Measurements from ENCODE around the gene CFAP410. TPM values are rescaled to one million over a fixed set of nuclear protein-coding genes. Genes with fewer than 3 reads are reported as not detected.

CFAP410 gene
- total RNA-seq, 4 donors from 2014 or later: 20.5 to 50.6 (median 39.9) TPM

GRCh38 chr21:44372616-44373015 is 33.4 kb upstream of the CFAP410 start:
- Histone ChIP-seq H3K4me1 (peaks cover 0 to 16% (median 5%) of the 10 kb centered on the region in 4 donors), H3K9me3 (no peaks in the 10 kb centered on the region), H3K36me3 (no peaks in the 10 kb centered on the region), H3K4me3 (no peak overlapping the region), H3K27me3 (no peaks in the 10 kb centered on the region), H3K27ac (no peak overlapping the region)
- TF ChIP-seq CTCF (IDR thresholded peaks at IDR 0.05): no peak
- no peak for TF ChIP-seq POLR2A (IDR thresholded peaks at IDR 0.05)
- DNase-seq: peak in 1 of 3 donors; percentile 29

GRCh38 chr21:44371596-44371995 is 32.4 kb upstream of the CFAP410 start:
- Histone ChIP-seq H3K36me3 (no peaks in the 10 kb centered on the region), H3K27me3 (no peaks in the 10 kb centered on the region)

GRCh38 chr21:44370786-44371410 is 31.7 kb upstream of the CFAP410 start:
- H3K4me3 ChIP-seq: no peak overlapping the region

More at GRCh38 chr21:44371596-44371995, 32.4 kb upstream of the CFAP410 start:
- DNase-seq: peak in 1 of 3 donors; percentile 5
- no peaks in the 10 kb centered on the region for H3K9me3 ChIP-seq
- H3K4me1 ChIP-seq: peaks cover 0 to 16% (median 5%) of the 10 kb centered on the region in 4 donors
- no peak overlapping the region for H3K4me3 ChIP-seq
- TF ChIP-seq CTCF (IDR thresholded peaks at IDR 0.05) (no peak), POLR2A (IDR thresholded peaks at IDR 0.05) (no peak)
- H3K27ac ChIP-seq: no peak overlapping the region

GRCh38 chr21:44370027-44370735 is 31.0 kb upstream of the CFAP410 start:
- H3K4me1 ChIP-seq: peaks cover 0 to 10% (median 1%) of the 10 kb centered on the region in 4 donors
- TF ChIP-seq POLR2A (IDR thresholded peaks at IDR 0.05): no peak
- H3K36me3 ChIP-seq: no peaks in the 10 kb centered on the region
- no peaks in the 10 kb centered on the region for H3K9me3 ChIP-seq
- H3K27ac ChIP-seq: no peak overlapping the region
- no peaks in the 10 kb centered on the region for H3K27me3 ChIP-seq
- DNase-seq: peak in 2 of 3 donors; percentile 54
- H3K4me3 ChIP-seq: peak overlapping the region in 1 of 4 donors; percentile 27

More at GRCh38 chr21:44370786-44371410, 31.7 kb upstream of the CFAP410 start:
- Histone ChIP-seq H3K4me1 (peaks cover 0 to 16% (median 4%) of the 10 kb centered on the region in 4 donors), H3K9me3 (no peaks in the 10 kb centered on the region), H3K27ac (no peak overlapping the region), H3K27me3 (no peaks in the 10 kb centered on the region), H3K36me3 (no peaks in the 10 kb centered on the region)
- TF ChIP-seq POLR2A (IDR thresholded peaks at IDR 0.05) (no peak), CTCF (IDR thresholded peaks at IDR 0.05) (no peak)
- peak in 2 of 3 donors; percentile 39 to 46 for DNase-seq

- DNase-seq: peak in 2 of 3 donors; percentile 38 to 47
- Histone ChIP-seq H3K4me1 (peaks cover 0 to 4% (median 0%) of the 10 kb centered on the region in 4 donors), H3K27me3 (no peaks in the 10 kb centered on the region), H3K27ac (no peak overlapping the region), H3K9me3 (no peaks in the 10 kb centered on the region), H3K36me3 (no peaks in the 10 kb centered on the region), H3K4me3 (no peak overlapping the region)
- no peak for TF ChIP-seq CTCF (IDR thresholded peaks at IDR 0.05)
- no peak for TF ChIP-seq POLR2A (IDR thresholded peaks at IDR 0.05)
Measured at GRCh38 chr21:44368711-44369446, 29.7 kb upstream of the CFAP410 start.

Data from Peyer's patch (tissue), 4 donors.